ENCODE measurements around the gene NRAP.

The NRAP gene

DNA sequence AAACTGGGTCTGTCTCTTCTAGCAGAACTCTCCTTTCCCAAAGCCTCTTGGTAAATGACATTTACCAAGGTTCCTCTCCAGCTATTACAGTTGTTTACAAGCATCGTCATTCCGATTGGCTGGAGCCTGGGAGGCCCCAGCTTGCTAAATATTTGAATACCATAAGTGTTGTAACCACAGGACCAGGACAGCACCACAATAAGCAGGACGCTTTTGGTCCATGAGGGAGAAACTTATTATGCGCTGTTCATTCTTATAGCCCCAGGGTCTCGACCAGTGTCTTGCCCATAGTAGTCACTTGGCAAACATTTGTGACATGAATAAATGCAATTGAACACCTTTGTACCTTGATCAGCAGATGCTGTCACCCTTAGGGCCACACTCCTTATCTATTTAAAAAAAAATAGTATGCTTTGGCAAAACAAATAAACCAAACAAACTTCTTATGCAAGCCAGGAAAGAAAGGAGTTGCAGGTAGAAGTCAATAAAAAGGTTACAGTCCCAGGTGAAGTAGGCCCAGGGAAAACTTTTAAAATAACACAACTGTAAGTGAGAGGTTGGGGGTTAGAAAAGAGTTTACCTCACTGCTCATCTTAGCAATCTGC lies 32.8 kb downstream of the NRAP start:
- no peak for DNase-seq

DNA sequence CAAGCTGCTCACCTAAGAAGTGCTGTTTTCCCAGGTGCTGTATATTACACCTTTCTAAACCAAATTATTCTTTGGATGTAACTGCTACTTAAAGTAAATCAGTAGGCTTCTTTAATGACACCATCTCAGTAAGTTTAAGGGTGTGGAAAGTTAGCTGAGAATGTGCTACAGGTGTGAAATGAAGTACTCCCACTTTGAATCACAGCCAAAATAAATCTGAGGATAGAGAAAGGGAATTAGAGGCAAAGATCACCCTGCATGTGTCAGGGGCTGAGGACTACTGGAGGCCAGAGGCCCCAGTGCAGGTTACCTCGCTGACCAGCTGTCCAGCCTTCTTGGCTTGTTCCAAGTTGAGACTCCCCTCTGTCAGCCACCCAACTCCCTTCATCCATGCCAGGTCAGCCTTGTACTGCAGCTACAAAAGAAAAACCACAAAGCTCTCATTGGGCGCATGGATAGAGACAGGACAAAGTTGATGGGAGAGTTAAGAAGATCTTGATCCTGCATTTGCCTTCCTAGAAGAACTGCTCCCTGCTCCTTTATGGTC lies 35.2 kb downstream of the NRAP start:
- no peak for DNase-seq

DNA sequence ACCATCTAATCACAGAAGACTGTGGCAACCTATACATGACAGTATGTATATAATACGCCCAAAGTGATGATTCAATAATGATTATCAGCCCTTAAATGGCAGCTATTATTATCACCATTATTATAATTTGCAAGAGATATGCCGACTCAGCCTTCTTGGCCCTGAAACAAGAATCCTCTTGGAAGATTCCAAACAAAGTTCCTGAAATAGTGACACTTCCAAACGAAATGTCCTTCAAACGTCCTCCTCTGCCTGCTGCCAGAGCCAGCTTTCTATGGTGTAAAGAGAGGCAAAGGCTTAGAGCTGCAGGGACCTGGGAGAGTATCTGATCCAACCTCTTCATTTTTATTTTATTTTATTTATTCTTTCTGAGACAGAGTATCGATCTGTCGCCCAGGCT lies 36.0 kb downstream of the NRAP start:
- no peak for DNase-seq

DNA sequence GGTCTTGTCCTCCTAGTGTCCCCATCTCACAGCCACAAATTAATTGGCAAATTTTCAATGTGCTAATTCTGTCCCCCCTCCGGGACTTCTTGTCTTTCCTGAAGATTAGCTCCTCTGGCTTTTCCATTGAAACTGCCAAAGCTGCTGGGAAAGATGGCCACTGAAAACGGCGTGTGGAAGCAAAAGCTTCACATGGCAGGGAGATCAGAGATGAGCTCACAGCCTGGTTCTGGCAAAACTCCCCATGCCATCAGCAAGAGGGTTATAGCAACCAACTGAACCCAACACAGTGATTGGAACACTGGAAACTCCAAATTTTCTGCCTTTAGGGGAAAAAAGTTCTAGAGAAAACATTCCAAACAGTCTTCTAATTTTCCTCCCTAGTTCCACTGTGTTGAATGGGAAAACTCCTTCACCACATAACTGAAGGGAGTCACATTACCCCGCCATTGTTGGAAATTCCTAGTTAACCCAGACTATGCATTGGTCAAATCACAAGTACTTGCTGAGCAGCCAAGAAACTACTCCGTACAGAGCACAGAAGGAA lies 37.0 kb downstream of the NRAP start:
- no peak for DNase-seq

DNA sequence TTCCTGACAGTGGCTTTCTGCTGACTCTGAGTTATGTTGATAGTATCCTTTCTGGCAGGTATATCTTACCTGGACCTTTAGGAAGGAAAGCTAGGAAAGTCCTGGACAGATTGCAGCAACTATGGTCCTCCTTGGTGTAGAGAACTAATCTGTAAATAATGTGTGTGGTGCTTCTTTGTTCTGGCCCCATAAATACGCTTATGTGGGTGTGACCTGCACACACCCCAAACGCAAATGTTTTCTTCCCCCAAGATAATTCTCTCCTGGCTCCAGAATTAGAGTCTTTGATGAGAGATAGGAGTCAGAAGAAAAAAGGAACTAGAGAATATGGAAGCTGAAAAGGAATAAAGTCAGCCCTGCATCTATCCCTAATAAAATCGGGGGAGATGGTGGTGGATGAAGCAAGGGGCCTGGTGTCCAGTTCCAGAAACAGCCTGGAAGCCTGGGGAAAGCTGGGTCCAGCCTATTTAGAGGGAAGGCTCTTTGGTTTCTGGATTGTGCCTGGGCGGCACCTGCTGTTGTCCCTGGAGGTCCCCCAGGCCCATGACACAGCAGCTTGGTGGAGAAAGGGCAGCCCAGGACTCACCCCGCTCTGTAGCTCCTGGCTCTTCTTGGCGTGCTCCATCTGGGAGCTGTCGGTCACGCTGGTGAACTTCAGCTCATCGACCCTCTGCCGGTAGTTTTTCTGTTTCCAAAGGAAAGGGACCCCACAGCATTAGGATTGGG lies 38.2 kb downstream of the NRAP start:
- no peak for DNase-seq

DNA sequence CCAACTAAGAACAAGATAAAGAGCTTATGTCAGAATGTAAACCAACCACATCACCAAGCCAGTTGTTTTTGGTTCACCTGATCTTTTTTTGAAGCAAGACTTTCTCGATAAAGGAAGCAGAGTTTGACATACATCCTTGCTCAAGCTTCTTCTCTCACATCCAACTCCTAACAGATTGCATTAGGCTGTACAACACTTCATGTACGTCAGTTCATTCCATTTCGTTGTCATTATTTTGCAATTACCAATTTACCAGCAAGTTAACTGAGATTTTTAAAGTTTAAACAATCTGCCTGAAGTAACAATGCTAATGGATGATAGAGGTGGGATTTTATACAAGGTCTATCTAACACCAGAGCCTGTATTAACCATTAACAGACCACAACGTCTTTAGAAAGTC lies 41.0 kb downstream of the NRAP start:
- DNase-seq, result no peak

DNA sequence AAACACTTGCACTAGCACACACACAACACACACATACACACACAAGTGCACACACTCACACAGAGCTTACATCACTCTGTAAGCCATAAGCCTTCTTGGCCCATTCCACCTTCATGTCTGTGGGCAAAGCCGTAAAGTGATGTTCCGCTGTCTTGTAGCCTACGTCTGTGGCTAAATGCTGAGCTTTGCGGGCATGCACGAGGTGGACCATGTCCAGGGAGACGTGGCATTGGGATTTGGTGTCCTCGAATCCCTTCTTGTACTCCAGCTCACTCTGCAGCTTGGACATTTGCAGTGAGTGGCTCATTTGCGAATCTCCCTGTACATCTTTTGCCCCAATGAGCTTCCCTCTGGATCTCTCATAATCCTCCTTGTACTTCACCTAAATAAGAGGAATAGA lies 42.0 kb downstream of the NRAP start:
- DNase-seq, result no peak

DNA sequence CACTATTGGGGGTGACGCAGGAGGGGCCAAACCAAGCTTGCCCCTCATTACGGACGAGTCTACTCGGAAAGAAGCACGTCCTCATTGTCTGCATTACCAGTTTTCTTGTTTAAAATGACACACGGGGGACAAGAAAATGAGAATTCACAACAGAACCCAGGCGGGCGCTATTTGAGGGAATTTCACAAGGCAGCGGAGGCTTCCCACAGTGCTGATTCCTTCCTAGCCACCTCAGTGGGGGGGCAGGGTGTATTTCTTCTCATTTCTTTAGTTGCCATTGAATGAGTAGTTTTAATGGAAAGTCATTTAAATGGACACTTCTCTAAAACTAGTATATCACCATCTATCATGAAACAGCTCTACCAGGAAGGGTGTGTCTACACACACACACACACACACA lies 42.9 kb downstream of the NRAP start:
- DNase-seq, result no peak

DNA sequence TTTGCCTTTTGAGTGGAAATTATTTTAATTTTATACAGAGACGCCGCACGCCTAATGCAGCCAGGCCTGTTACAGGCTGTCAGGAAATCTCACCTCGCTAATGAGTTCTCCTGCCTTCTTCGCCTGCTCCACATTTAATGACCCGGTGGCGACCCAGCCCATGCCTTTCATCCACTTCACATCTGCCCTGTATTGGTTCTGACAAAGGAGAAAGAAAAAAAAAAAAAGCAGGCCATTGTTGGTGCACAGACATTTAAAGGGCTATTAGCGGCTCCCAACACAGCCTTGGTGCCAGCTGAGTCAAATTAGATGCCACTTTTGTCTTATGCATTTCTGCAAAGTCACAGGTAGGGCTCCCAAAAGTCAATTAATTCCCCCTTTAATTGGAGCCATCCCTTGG lies 43.3 kb downstream of the NRAP start:
- DNase-seq, result no peak

DNA sequence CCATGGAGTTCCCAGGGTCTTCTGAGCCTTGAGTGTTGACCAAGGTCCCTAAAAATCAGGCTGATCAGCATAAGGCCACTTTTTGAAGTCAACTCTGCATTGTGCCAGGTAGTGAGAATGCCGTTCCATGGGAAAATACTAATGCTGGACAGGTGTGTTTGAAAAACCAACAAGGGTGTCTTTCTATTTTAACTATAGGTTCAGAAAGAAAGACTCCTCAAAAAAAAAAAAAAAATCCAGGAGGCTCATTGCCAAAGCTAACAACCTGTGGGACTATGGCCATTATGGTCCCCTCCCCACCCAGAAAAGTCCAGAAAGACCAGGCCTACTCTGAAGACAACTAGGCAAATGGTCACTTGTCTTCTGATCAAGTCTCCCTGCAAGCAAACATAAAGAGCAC lies 44.4 kb downstream of the NRAP start:
- no peak for DNase-seq

DNA sequence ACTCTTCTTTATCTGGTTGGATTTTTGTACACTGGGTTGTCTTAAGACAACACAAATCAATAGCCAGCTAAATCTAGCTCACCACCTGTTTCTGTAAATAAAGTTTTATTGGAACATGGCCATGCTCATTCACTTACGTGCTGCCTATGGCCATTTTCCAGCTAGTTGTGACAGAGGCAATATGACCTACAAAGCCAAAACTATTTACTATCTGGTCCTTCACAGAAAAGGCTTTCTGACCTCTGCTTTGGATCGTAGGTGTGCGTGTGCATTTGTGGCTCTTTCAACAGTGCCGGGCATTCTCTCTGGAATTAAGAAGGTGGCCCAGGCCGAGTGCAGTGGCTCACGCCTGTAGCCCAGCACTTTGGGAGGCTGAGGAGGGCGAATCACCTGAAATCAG lies 45.5 kb downstream of the NRAP start:
- no peak for DNase-seq

DNA sequence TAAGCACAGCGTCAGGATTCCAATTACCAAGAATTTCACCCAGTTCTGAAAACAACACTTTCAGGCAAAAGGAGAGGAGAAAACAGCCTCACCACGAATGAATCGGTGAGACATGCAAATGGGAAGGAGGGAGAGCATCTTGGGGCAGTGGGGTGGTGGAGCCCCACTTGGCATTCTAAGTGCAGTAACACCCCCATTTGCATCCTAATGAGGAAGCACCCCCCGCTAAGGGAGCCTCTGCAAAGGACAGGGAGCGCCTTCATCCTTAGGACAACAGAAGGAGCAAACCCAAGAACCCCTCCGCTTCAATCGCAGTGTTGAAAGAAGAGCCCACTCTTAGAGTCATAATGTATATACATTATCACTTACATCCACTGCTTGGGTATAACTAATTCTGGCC lies 46.8 kb downstream of the NRAP start:
- no peak for DNase-seq

DNA sequence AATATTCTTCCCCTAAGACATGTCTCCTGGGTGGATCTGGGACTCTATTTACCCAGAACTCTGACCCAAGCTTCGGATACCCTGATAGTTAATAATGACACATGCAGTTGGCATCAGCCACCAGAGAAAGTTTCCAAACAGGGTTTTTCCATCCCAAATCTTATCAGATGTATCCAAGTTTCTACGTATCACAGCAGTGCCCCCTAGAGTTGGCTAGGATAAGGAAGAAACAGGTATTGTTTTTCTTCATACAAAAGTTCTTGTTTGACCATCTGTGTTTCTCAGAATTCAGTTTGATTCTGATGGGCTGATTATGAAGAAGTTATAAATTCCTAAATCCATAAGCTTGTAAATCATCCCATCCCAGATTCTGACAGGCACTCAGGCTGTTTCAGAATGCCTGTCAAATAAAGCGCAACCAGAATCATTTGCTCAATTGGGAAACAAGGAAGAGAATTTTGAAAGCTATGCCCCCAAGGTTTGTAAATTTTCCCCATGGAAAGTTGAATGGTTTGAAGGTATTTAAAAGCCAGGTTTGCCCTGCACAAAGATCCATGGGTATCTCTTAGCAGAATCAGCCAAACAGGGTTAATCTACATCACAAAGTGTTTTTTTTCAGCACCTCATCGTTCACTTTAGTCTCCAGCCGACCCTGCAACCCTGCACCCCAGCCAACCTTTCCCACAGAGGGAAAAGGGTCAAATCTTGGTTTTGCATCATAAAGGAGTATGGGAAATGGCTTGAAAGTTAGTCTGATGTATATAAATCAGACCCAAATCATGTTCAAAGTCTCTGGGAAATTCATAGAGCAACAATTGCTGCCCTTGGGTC lies 47.4 kb downstream of the NRAP start:
- DNase-seq, result no peak

DNA sequence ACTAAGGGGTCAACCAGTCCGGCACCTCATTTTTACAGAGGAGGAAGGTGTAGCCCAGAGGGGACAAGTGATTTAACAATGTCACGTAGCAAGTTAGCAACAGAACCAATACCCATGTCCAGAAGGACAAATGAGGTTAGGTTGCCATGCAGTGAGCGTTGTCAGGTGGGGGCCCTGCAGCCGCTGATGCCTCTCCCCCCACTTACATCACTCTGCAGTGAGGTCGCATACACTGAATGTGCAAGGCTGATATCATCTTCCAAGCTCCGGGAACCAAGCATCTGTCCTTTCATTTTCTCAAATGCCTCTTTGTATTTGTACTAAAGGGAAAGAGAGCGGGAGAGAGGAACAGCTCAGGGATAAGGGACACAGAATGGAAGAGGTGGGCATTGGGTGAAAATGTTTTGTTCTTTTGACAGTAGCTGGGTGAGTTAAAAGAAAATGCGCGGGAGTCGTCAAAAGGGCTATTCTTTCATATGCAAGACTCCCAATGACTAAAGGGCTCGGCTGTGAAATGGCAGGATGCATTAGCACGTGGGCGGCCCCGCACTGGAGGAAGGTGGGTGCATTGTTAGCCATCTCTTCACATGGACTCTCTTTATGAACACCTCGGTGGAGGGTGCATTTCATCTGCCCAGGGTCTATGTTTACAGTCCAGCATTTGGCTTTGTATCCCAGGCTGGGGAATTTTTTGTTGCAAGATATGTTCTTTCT lies 49.7 kb downstream of the NRAP start:
- no peak for DNase-seq

DNA sequence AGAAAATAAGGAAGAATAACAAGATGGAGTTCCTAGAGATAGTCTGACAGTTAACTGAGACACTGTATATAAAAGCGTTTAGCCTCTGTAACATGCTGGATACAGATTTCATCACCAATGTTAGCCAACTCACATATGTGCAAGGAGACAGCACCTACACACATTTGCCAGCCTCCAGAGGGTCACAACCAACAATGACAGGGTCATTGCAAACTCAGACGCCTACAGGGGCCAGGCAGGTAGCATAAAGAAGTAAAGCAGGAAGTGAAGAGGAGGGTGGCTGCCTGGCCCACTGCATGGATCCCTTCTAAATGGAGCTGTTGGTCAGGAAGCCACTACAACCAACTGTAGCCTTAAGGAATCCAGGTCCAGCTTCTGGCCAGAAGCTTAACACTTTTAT lies 50.4 kb downstream of the NRAP start:
- no peak for DNase-seq

DNA sequence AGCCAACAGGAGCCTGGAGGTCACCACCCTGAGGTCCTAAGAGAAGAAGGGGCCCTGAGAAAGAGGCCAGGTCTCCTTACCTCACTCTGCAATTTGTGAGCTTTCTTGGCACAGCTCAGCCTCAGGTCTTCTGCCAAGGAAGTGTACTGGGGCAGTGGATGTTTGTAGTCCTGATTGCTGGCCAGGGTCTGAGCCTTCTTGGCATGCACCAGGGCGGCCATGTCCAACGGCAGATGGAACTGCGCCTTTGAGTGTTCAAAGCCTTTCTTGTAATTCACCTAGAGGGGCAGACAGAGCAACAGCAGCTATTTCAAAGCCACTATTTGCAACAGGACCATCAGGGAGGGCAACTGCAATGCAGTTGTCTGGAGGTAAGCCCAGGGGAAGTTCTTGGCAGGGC lies 51.7 kb downstream of the NRAP start:
- no peak for DNase-seq

DNA sequence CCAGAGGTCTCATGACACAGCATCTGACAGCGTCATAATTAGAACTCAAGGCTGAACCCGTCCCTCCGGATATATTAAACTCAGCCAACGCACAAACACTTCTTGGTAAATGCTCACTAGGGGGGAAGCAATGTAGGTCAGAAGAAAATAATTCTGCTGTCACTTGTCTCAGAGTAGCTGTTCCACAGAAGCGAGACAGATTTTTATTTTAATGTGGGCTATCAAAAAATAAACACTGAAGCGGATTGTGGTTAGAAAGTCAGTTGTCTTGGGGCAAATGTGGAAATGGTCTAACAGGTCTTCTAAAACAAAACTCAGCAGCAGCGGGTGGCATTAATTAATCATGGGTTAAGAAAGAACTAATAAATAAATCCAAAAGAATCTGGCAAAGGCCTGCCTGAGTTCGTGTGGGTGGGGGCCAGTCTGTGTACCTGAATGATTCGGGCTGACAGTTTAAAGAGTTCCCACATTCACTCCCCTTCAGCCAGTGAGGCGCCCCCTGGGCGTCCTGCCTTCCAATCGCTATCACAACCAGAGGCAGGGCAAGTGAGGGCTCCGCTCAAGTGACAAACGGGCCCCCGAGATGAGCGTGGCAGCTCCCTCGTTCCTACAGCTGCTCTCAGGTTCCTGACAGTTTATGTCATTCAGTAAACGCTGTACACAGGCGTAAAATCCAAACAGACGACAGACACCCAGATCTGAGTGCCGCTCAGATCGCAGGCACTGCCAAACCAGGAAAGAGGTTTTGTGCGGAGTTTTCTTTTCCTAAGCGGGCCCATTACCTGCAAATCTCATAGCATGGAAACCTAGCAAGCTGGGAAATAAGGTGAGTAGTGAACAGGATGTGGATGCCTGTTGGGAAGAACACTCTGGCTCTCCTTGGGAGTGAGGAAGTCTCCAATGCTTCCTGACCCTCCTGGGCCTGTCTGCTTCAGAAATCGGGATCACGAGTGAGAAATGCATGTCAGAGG lies 52.9 kb downstream of the NRAP start:
- no peak for DNase-seq

DNA sequence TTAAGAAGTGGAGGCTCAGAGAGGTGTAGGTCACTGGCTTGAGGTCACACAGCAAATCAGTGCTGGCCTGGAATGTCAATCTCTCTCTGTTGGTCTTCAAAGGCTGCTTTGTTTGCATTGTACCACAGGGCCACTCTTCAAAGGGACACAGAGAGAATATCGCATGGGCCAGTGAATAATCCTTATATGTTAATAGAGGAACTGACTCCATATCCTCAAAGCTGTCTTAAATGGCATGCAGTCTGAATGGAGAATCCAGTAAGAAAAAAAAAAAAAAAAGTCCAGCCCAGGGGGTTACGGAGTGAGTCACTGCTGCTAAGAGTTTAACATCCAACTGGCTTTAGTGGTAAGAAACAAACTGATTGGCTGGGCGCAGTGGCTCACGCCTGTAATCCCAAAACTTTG lies 54.1 kb downstream of the NRAP start:
- no peak for DNase-seq

DNA sequence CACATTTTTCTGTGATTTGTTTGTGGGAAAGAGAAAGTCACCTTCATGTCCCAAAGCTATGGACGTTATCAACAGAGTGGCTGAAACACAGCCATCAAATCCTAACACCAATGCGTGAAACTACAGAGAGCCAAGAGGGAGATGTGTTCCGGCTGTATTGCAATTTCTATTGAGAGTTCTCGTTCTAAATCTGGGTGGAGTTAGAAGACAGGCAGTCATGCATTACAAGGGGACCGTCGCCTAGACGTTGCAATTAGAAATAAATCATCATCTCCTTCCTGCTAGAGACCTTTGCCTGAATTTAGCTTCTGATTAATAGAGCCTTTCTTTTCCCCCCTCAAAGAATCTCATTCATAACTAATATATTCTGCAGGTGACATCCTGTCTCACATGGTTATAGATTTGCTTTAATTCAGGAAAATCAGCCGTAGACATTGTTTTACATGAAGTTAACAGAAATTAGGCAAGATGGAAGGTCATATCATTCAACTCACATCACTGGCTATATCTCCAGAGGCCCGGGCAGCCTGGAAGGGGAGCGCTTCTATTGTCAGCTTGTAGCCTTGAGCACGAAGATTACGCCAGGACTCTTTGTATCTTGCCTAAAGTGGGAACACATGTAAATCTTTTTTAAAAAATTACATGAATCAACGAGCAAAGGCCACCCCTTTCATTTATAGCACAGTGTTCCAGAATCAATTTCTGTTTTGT lies 58.4 kb downstream of the NRAP start:
- no peak for DNase-seq

DNA sequence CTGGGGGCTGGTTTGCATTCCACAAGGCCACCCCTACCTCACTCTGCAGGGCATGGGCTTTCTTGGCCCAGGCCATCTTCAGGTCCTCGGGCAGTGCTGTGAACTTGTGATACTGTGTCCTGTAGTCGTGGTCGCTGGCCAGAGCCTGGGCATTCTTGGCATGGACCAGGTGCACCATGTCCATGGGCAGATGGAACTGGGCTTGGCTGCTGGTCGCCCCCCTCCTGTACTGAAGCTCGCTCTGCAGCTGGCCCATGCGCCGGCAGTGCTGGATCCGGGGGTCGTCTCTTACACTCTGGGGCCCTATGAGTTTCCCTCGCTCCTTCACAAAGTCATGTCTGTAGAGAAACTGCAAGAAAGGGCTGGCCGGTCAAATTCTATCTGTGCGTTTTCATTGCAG lies 59.3 kb downstream of the NRAP start:
- no peak for DNase-seq

Data from activated CD4-positive, alpha-beta T cell treated with anti-CD3 and anti-CD28 coated beads, Interleukin-2, amount 50 U/mL, for 48 hours (primary cell).